Hindlimb muscle (tissue), 1 donor: ENCODE results near the gene GZF1. TPM values are rescaled to one million over a fixed set of nuclear protein-coding genes. Genes with fewer than 3 reads are reported as not detected.

Source experiments
- DNase-seq: peaks from one replicate; pipeline ENCODE4 v3.0.0-alpha.2; 2013
- polyA plus RNA-seq: library from polyadenylated mRNA; unstranded; fragments of 120-200 nt; gene quantifications from one replicate; pipeline ENCODE4 v1.2.1, GENCODE V29; 2013; ENCODE audit not compliant: insufficient read length

Gene GZF1
- 10.8 TPM for polyA plus RNA-seq

DNA sequence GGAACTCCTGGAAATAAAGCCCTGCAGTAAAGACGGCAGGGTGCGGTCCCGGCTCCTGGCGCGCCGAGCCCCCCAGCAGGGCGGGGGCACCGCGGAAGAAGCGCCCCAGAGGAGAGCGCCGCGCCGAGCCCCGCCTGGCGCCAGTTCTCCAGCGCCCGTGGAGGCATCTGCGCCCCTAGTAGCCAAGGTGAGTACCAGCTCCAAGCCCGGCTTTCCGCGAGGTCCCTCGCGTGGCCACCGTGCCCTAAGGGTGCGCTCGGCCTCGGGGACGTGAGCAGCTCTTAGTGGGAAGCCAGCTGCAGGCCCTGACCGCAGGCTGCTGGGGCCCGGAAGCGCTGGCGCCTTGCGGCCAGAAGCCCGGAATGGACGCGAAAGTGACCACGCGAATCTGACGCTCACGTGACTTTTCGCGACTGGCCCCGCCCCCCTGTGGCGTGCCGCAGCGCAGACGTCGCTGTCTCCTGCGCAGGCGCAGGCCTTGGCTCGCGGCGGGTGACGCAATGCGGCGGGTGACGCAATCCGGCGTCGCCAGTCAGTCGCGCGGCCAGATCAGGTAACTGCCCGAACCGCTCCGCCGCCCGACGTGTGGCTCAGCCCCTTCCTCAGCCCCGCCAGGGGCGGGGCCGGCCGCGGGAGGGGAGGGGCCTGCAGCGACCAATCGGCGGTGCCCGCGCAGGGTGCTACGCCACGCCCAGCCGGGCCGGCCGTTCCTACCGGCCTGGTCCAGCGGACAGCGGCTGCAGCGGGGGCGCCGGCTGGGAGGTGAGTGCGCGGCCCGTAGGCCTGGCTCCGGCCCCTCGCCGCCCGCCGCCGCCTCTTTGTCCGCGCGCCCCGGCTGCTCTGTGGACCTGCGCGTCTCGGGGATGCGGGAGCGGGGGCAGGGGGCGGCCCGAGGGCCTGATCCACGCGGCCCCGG is at the start of gene GZF1:
Gene GZF1, plus strand, starts transcription at position 707 of the 916 bp plus-strand sequence. CDS start 2,202 bp downstream, outside the sequence.
- peak; percentile 100 for DNase-seq

DNA sequence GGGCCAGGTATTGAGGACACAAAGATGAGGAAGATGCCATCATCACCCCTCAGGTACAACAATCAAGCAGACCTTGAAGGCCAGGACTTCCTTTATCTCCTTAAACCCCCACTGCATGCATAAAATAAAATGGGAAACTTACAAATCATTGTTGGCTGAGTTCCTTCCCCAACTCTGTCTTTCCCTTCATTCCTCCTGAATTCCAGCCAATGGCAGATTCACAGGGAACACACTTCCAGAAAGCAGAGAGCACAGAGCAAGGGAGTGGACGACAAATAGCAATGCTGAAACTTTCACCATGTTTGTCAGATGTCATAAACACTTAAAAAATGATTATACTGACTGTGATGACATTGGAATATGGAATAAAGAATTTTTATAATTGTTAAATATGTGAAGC is 48.7 kb upstream of the GZF1 start:
- peak; percentile 46 for DNase-seq

DNA sequence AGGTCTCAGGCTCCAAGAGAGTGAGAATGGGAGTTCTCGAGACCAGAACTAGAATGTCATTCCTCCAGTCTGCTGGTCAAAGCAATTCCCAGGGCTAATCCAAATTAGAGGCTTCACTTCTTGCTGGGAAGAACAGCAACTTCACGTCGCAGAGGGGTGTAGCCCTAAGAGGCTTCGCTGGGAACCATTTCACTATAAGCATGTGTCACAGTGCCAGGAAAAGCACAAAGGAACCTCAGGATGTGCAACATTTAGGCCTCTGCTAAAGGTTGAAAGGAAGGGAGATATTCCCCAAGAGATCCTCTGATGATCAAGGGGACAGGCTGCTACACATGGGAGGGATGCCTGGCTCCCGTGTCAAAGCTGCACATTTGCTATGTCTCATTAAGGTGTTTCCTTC is 47.3 kb upstream of the GZF1 start:
- no peak for DNase-seq

DNA sequence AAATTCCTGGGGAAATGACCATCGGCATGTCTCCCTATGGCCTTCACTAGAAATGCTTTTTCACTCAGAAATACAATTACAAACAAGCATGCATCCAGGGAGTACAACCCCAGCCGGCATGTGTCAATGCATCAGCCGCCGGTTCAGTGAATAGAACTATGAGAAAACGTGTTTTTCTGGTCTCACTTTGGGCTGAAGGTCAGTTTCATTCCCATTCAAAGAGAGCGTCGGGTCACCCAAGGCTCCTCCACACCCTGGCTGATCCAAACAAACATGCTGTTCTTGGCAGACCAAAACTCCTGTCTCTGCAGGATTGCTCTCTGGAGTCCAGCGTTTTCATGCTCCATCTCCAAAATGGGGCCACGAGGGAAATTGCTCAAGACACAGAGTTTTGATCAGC is 46.9 kb upstream of the GZF1 start:
- no peak for DNase-seq

DNA sequence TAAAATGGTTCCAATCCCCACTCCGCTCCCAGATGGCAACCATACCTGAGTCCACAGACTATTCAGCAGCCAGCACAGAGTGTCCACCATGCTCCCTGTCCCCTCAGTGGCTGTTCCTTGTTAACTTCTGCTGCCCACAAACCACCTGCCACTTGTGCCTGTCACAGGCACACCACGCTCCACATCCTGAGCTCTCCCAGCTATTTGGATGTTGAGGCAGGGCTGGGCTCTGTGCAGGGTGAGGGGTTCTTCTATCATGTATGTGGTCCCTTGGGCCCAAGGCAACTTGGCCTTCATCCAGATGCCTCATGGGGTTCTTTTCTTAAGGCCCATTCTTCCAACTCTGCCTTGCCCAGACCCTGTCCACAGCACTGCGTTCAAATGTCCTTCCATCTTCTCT is 45.4 kb upstream of the GZF1 start:
- no peak for DNase-seq

DNA sequence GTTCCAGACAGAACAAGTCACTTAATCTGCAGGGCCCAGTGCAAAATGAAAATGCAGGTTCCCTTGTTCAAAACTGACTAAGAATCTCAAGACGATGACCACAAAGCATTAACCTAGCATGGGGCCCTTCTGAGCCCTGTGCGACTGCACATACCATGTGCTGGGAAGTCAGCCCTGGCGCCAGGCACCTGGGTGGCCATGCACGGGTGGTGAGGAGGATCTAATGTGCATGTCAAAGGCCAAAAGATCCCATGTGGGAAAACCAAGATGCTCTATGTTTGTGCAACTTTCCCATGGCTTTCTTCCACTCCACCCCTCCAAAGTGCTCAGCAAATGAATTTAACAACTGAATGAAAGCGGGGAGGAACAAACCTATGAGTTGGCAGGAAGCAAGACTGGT is 44.9 kb upstream of the GZF1 start:
- DNase-seq, result no peak

DNA sequence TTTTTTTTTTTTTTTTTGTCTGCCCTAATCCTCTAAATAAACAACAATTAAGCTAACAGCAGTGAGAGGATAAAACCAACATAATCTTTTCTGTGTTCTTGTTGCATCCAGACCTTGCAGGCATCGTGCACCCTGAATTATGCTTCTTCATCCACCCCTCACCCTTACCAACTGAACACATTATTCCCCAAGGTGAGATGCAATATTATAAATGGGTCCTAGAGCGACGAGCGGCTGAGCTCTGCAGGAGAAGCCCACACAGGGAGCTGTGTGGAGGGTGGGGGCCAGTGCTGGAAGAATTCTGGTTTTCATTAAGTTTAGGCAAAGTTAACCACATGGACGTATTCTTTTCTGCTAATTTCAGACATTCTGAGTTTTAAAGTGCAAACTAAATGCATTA is 43.6 kb upstream of the GZF1 start:
- no peak for DNase-seq

DNA sequence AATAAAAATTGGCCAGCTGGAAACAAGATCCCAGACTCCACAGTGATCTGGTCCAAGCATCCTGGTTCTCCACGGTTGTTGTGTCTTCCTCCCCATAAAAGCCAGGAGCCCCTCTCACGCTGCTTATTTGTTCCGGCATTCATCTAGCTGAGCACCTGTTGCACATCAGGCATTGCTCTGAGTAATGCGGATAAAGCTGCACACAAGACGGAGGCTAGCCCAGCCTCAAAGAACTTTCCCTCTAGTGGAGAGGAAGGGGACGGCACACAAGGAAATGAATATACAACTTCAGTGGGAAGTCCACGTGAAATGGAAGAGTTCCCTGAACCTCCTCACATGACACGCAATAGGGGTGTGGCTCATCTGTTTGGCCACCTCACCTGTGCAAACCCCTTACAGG is 41.7 kb upstream of the GZF1 start:
- no peak for DNase-seq

DNA sequence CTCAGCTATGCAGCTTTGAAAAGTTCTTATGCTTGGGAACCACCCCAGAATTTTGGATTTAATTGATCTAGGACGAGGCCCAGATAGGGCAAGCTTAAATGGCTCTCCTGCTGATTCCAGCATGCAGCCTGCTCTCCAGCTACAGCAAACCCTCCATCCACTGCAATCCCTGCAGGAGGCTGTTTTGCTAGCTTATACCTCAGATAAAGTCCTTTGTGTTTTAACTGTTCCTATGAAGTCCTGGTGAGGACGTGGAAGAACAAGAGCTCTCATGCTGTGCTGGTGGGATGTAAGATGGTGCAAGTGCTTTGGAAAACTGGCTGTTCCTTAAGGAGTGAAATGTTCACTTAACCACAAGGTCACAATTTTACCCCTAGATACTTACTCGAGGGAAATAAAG is 36.9 kb upstream of the GZF1 start:
- DNase-seq, result no peak

DNA sequence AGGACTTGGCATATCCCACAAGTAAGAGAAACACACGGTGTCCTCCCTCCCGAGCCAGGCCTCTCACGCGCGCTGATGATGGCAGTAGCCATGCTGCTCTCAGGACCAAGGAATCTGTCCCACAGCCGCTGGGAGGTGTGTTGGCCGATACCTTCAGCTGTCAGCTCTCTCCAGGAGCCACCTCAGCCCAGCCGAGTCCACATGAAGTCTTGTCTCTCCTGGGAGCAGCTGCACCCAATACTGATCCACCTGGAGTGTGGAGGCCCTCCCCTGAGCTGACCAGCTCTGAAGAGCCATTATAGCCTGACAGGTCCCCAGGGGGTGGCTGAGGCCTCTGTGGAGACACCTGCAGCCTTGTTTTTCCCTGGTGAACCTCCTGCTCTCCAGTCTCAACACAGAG is 35.2 kb upstream of the GZF1 start:
- no peak for DNase-seq

DNA sequence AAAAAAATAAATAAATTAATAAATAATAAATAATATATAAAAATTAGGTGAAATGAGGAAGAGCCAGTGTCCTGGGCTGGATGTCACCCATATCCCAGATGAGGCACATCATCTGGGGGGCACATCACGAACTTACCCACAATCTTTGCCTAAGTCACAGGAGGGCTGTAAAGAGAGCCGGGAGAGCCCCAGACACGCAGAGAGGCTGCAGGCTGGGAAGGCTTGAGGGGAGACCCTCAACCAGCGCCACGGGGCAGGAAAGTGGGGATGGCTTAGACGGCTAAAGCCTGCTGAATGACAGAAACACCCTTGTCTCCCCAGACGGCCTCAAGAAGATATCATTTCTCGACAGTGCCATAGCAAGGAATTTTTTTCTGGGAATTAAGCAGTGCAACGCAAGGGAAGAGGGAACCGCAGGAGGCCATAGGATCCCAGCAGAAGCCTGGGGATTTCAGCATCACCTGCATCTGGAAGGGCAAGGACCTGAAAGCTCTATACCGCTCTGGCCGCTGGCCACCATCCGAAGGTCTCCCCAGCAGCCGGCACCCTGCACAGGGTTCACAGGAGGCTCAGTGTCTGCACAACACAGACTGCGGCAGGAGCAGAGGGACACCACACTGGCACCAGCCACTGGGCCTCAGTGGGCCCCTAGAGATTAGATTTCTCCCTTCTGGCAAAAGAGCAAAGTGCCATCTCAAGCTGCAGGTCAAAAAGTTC is 34.2 kb upstream of the GZF1 start:
- no peak for DNase-seq

DNA sequence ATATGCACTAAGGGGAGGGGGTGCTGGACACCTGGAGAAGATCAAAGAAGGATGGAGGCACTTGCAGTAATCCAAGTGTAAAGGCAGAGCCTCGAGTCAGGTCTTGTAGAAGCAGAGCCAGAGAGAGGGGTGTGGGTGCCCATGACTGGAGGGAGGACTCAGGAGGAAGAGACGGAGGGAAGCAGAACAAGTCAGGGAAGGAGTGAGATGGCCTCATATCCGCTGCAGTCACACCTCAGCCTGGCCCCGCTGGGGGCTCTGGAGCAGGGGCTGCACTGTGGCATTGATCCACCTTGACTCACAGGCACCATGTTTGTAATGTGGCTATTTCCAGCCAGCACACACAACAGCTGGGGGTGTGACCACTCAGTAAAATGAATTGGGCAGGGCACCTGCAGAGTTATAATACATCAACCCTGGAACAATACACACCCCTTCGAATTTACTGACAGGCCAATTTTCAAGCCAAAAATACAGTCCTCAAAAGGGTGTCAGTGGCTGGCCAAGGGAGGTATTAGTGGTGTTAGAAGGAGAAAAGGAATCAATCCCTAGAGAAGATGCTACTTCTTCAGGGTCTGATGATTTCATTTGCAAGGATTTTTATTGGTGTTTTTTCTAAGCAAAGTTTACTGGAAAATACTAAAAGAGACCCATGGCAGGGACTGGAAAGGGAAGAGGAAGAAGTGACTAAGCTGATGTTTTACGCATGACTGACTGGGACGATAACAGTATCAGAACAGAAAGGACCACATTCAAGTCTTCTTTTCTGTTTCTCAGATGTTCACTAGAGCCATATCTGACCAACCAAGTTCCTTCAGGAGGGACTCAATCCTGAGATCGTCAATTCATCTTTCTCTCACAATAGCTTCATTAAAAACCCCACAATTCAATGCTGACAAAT is 30.3 kb upstream of the GZF1 start:
- no peak for DNase-seq

DNA sequence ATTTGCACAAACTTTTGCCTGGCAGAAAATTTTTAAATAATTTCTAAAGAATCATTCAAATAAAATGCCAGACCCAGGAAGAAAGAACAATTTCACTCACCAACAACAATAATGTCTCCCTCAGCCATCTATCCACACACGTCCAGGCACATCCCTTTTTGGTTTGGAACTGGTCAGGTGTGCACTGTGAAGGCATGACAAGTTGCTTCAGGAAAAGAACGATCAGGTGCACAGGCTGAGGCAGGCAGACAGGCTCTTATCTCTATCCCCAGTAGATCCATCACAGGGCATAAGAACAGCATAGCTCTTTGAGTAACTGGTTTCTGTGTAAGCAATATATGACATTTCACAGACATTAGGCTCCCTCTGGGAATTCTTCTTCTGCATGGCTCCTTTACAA is 29.5 kb upstream of the GZF1 start:
- DNase-seq, result no peak

DNA sequence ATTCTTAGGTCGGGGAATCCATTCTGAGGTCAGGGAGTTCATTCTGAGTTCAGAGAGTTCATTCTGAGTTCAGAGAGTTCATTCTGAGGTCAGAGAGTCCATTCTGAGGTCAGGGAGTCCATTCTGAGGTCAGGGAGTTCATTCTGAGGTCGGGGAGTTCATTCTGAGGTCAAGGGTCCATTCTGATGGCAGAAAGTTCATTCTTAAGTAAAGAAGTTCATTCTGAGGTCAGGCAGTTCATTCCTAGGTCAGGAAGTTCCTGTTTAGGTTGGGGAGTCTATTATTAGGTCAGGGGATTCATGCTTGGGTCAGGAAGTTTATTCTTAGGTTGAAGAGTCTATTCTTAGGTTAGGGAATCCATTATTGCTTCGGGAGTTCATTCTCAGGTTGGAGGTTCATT is 27.9 kb upstream of the GZF1 start:
- DNase-seq, result no peak

DNA sequence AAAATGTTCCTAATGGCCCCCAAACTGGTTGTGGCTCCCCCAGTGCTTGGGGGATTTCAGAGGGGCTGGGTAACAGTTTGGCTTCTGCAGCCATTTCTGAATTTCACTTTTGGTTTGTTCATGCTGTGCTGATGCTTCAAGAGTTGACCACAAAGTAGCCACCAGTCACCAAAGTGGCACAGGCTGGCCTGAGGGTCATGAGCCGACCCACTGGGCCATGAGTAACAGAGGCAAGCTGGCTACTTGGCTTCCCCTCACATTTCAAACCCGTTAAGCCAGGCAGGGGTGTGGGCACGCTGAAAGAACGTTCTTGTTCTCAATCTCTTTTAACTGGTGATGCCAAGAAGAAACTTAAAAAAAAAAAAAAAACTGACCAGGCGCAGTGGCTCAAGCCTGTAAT is 26.5 kb upstream of the GZF1 start:
- DNase-seq, result no peak

DNA sequence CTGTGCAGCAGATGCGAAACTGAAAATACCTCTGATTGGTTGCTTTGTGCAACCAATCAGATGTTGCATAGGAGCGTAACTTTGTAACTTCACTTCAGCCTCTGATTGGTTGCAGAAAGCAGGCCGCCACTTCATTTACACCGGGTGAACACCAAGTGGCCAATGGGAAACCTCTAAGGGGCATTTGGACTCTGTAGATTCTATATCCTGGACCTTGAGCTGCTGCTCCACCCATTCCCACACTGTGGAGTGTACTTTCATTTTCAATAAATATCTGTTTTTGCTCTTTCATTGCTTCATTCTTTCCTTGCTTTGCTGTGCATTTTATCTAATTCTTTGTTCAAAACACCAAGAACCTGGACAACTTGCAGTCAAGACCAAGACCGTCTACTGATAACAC is 25.5 kb upstream of the GZF1 start:
- DNase-seq, result no peak

DNA sequence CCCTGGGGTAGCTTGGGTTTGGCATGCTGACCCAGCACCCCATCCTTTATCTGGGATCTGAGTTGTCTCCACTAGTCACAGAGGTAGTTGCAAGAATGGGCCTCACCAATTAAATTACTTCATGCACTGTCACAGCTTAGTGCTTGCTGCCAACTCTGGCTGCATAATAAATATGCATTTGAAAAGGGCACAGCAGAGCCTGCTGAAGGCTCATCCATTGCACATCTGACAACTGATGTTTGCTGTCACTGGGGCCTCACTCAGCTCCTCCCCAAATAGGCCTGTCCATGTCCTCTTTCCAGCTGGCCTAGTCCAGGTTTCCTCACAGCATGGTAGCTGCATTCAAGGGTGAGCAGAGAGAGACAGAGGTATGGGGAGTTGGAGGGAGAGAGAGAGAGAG is 24.7 kb upstream of the GZF1 start:
- no peak for DNase-seq

DNA sequence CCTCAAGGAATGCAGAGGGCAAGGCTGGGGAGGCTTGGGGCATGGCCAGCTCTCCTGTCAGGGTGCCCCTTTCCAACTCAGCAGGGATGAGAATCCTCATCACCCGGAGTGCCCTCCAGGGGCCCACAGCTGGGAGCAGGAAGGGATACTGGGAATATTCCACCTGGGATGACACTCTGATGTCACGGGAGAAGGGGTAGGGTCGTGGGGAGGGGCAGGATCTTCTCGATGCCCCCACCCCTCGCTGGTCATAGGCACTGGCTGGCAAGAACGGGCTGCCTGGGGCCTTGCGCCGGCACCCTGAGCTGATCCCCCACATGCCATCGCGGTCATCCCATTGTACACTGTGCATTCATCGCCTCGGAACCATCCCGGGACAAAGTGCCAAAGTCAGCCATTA is 22.0 kb upstream of the GZF1 start:
- no peak for DNase-seq

DNA sequence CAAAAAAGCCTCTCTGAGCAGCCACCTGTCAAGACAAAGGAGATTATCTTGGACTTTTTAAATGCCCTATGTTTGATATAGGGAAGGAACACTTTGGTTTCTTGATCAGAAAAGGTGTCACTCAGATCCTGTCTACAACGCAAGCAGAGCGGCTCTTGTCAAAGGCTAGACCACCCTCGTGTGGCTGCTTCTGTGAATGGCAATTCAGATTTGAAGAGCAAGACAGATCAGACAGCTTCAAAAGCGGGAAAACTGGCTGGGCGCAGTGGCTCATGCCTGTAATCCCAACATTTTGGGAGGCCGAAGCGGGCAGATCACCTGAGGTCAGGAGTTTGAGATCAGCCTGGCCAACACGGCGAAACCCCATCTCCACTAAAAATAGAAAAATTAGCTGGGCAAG is 21.5 kb upstream of the GZF1 start:
- DNase-seq, result peak; percentile 58

DNA sequence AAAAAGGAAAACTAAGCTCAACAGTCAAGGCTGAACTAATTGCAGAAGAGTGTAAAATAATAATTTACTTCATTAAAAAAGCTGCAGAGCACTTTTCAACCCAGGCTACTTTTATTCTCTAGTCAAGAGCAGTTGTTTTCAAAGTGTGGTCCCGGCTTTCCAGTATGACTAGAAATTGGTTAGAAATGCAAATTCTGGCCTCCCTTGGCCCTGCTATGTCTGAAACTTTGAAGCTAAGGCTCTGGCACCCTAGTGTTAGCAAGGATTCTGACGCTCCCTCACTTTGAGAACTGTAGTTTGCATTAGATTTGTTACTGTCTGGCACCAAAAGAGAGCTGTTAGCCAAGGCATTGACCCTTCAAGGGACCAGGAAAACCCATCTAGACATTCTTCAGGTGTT is 20.9 kb upstream of the GZF1 start:
- DNase-seq, result no peak

DNA sequence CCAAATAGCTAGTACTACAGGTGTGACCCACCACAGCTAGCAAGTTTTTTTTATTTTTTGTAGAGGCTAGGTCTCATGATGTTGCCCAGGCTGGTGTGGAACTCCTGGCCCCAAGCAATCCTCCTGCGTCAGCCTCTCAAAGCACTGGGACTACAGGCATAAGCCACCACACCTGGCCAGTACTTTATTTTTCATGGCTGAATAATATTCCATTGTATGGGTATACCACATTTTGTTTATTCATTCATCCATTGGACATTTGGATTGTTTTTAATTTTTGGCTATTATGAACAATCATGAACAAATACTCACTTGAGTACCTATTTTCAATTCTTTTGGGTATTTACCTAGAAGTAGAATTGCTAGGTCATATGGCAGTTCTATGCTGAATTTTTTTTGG is 18.4 kb upstream of the GZF1 start:
- DNase-seq, result no peak

DNA sequence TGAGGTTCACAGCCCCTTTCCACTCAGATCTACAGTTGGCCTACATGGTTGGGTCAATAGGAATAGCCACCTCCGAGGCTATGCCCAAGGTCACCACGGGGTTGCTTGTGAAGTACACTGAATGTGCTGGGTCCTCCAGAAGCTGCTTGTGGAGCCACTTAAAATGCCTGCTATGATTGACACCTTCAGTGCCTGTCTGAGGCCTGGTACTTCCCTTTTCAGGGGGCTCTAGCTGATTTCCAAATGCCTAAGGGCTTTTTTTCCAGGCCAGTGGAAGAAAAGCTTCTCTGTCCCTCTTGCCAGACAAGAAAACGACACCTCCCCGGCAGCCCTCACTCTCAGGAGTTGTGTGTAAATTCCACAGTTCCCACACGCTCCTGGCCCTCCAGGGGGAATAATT is 17.6 kb upstream of the GZF1 start:
- no peak for DNase-seq

DNA sequence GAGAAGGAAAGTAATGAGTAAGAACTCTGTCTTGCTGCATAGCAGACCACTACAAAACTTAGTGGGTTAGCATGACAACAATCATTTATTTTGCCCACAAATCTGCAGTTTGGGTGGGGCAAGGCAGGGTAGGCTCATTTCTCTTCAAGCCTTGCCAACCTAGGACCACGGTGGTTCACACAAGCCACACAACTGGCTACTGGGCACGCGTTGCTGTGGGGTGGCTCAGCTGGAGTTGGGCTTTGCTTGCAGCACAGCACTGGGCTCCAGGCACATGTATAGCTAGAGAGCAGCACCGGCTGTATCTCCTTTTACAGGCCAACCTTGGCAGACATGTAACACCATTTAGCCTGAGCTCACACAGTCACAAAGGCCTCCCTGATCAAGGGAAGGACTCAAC is 16.0 kb upstream of the GZF1 start:
- DNase-seq, result no peak
